NOMO-1 treated with dmso at 0.1 percent for 144 hours (cell line): Measurements from ENCODE around the gene DNAJC6.
"Not testable (repeated sequence)": the region's sequence is repeated elsewhere in the genome, so short reads cannot be mapped to it uniquely, and the experiment has no call there.

Experiments used
- DNase-seq: peaks from one replicate; lab custom pipeline; 2025; ENCODE audit not compliant: unreplicated experiment; lab: John Stamatoyannopoulos, UW

DNAJC6 gene

DNA sequence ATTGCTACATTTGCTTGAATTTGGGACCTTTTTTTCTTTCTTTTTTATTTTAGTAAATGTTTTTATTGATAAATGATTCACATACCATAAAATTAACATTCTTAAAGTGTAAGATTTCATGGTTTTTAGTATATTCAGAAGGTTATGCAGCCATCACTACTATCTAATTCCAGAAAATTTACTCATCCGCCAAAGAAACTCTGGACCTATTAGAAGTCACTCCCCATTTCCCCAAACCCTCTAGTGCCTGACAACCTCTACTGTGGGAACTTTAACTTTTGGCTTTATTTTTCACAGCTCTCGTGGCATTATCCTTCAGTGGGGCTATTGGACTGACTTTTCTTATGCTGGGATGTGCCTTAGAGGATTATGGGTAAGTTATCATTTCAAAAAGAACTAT lies 115.7 kb downstream of the DNAJC6 start:
- DNase-seq = no peak

DNA sequence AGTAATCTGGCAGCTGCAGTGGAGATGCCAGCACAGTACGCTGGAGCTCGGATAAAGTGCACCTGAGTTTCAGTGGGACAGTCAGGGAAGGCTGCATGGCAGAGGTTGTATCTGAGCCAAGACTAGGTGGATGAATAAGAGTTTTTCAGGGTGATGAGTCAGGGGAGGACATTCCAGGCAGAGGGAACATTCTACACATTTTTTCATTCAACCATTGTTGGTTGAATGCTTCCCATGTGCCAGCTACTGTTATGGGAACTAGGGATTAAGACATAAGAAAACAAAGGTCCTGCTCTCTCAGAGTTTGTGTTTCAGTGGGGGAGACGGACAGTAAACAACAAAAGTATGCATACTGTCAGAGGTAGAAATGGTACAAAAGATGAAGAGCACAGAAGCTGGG lies 116.4 kb downstream of the DNAJC6 start:
- DNase-seq = no peak

DNA sequence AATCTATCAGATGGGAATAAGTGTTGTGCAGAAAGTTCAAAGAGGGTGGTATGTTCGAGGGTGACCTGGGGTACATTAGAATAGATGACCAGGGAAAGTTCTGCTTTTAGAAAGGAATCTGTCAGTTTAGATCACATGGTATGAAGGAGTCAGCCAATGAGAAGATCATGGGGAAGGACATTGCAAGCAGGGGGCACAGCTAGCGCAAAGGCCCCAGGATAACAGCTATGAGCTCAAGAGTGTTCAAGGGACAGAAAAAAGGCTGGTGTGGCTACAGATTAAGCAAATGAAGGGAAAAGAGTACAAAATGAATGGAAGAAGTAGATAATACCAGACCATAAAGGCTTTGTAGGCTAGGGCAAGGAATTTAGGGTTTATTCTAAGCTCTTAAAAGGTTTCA lies 119.7 kb downstream of the DNAJC6 start:
- no peak for DNase-seq

DNA sequence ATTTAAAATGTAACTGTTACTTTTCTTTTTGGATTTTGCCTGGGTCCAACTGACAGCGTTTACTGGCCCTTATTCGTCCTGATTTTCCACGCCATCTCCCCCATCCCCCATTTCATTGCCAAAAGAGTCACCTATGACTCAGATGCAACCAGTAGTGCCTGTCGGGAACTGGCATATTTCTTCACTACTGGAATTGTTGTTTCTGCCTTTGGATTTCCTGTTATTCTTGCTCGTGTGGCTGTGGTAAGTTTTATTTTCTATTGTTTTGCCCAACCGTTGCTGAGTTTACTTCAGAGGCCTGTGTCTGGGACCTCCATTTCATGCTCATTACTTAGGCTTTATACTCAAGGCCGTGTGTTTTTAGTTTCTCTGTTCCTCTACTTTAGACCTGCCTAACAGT lies 120.5 kb downstream of the DNAJC6 start:
- DNase-seq = no peak

DNA sequence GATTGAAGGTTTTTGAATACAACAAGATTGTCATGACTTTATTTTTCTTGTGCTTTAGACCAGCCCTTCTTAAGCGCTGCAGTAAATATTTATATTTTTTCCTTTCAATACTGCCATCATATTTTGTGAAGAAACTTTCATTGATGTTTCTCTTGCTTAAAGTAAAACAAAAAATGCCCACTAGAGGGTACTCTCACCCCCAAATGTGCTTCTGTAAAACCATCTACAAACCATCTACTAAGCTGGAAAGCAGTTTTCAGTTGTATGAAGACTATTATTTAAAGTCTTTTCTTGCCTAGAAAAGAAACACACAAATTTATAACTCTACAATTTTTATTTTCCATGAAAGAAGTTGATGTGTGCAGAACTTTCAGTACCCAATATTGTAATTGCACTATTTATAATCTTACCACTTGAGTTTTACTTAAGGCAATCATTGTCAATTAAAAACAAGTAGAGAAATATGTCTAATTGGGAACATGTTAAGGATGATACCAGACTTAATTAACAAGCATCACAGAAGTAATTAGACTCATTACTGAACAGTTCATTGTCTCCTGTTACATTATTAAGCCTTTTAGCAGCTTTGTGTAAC lies 121.9 kb downstream of the DNAJC6 start:
- DNase-seq = no peak

DNA sequence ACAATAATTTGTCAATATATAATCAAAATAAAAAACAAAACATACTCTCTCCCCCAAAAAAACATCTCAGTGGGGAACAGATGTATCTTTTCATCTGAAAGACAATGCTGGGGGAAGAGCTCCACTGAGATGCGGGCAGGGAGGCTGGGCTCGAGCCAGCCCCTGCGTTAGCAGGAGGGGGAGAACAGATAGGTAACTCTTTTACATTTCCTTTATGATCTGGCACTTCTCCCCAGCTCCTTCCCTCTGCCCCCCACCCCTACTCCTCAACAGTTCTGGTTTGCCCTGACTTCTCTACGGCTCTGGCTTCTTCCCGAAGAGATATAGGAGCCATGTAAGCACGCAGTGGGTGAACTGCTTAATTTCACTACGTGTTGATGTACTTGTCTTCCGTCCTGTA lies 123.6 kb downstream of the DNAJC6 start:
- DNase-seq = no peak

DNA sequence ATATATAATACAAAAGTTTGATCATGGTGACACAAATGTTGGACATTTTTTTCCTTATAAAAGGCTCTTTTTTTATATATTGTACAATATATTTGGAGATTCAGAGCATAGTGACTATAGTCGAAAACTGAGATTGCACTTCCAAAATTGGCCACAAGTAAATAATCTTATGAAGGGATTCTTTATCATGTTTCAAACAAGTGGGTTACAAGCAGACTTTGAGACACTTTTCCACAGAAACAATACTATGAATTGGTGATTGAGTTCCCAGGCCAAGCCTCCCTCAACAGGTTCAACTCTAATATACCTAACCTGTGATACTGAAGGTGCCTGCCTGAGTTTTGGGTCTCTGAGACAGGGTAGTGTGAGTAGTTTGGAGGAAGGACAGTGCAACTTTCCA lies 124.9 kb downstream of the DNAJC6 start:
- no peak for DNase-seq

DNA sequence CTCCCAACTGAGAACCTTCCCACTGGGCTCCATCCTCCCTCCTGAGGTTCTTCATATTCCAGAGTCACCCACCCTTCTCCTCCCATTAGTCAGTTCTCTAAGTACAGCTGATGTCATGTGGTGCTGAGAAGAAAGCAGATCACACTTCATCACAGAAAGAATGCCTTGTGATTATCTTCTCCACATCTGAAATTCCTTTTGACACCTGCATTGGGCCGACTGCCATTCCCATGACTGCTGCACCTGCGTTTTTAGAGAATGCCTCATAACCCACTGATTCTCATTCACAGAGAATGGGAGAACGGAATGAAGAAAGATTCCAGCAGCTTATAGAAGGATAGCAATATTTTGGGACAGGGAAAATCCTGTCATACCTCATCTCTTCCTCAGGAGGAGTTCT lies 125.4 kb downstream of the DNAJC6 start:
- no peak for DNase-seq

DNA sequence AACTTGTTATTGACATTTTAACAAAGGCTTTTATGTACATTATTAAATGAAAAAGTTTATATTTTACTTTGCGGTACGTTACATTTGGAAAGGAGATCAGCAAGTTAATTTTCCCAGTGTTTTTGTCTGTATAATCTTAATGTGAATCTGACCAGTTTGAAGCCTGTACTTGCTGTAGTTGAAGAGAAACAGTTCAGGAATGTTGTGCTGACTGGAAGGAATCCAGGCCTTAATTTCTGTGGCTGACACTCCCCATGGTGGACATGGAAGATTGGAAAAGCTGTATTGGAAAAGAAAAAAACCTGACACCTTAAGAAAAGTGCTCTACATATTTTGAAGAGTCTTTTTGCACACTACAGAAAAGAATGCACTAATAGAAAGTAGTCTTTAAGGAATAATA lies 126.6 kb downstream of the DNAJC6 start:
- no peak for DNase-seq

DNA sequence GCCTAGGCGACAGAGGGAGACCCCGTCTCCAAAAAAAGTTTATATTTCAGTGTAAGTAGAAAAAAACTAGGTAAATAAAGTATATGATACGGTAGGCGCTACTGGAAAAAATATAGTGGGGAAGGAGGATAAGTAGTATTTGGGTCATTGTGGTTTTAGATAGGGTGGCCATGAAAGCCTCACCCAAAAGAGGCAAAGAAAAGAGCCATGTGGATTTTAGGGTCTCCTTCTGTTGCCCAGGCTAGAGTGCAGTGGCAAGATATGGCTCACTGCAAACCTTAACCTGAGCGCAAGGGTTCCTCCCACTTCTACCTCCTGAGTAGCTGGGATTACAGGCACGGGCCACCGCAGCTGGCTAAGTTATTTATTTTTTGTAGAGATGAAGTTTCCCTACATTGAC lies 128.3 kb downstream of the DNAJC6 start:
- DNase-seq = no peak

DNA sequence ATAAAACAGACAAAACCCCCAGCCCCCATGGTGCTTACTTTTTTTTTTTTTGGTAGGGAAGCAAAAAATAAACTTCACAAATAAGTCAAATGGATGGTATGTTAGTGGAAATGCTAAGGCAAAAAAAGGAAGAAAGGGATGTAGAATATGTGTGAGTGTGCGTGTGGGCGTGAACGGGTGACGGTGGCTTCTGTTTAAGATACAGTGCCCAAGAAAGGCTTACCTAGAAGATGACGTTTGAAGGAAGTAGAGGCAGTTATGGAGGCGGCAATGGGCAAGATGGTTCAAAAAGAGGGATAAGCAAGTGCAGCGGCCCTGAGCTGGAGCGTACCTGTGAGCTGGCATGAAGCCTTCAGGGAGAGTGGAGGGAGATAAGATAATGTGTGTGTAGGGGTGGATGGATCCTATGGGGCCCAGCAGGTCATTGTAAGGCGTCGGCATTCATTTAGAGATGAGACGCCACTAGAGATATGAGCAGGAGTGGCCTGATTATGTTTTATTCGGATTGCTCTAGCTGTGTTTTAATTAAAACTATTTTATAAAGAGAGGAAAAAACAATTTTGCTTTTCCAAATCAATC lies 131.1 kb downstream of the DNAJC6 start:
- DNase-seq = no peak

DNA sequence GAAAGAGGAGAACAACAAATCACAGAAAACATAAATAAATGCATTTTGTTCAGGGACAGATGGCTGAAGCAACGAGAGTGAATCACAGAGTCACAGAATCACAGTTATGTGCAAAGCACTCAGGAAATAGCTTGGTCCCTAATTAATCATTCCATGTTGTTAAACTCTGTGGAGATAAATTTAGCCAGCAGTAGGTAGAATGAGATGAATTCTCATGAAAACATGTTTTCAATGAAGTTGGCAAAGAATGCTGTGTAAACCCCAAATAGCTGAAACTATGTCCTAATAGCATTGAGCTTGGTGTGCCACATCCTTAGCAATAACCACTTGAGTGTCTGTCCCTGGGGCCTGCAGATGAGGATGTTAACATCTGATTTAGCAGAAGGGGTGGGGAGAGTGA lies 131.6 kb downstream of the DNAJC6 start:
- DNase-seq = no peak

DNA sequence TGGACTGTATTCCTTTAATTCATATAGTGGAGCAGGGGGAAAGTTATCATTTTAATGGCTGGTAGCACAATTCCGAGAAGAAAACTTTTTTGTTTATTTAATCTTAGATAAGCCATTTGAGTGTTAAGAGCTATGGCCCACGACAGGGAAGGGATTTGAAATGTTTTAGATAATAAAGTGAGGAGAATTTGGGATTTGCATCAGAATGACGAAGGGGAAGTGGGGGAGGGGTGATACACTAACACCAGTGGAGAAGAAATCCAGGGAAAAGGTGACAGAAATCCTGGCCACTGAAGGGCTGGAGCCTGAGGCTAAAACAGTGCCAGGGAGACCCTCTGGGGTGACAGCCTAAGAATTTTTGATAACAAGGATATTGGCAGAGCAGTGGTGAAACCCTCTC lies 132.1 kb downstream of the DNAJC6 start:
- no peak for DNase-seq

DNA sequence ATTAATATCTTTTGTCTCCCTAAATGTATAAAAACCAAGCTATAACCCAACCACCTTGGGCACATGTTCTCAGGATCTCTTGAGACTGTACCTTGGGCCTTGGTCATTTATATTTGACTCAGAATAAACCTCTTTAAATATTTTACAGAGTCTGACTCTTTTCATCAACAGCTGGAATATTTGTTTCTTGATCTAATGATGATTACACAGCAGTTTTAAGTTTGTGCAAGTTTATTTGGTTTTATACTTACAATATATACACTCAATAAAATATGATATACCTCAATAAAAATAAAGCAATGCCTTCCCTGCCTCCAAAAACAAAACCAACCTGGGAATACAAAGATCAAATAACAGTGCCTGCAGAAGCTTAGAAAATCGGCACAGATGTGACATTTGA lies 133.1 kb downstream of the DNAJC6 start:
- no peak for DNase-seq

DNA sequence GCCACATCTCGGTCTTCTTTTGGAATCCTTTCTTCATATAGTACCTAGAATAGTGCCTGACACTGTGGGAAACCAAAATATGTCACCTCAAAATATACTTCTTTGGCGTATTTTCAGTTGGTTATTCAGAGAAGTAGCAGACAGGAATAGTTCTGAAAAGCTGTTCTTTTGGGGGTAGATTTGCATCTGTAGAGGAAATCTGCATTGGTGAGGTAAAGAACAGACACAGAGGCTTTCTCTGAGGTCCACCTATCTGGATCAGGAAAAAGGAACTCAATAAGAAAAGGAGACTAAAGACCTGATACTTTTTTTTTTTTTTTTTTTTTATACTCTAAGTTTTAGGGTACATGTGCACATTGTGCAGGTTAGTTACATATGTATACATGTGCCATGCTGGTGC lies 134.3 kb downstream of the DNAJC6 start:
- DNase-seq = no peak

DNA sequence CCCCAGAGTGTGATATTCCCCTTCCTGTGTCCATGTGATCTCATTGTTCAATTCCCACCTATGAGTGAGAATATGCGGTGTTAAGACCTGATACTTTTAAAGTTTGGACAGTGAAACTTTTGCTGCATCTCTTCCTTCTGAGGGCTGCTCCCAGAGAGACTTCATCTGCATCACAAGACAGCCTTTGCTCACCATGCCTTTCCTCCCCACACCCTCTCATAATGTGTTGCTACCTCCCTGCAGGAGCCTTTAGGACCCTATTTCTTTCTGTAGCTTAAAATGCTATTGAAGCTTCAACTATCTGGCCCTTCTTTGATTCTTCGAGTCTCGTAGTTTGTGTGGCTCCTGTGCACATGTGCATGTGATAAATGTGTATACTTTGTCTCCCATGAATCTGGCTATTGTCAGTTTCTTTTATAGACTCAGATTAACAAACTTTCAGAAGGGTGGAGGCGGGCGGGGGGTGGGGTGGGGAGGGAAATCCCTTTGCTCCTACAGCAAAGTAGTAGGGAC lies 134.8 kb downstream of the DNAJC6 start:
- DNase-seq = no peak

DNA sequence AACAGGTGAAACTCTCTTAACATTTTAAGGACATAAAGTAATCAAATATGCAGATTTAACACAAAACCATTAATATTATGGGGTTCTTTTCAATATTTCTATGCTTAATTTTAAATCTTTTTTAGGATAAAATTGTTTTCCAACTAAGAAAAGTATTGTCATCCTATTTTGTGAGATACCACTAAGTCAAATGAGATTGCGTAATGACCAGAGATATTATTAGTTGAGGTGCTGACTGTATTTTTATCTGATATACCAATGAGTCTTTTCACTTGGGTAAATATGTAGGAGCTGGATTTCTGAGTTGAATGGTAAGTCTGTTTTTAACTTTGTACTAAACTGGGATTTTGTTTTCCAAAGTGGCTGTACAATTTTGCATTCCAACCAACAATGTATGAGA lies 136.5 kb downstream of the DNAJC6 start:
- DNase-seq = no peak

DNA sequence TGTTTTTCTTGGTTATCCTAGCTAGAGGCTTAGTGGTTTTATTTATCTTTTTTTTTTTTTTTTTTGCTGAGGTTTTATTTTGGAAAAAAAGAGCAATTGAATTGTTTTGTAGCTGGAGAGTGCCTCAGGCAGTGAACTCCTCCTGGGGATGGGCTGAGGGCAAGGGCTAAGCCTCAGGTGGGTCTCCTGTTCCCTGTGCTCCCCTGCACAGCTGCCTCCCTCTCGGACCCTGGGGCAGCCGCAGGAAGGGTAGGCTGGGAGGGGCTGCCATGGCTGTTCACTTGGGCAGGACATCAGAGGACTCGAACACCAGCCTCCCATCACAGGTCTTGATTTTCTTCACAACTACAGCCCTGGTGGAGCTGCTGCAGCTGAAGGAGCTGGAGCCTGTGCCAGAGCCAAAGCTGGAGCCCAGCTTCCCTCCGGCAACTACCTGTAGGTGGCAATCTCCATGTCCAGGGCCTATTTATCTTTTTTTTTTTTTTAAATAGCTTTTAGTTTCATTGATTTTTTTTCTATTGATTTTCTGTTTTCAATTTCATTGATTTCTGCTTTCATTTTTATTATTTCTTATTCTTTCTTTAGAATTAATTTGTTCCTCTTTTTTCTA lies 140.0 kb downstream of the DNAJC6 start:
- no peak for DNase-seq

DNA sequence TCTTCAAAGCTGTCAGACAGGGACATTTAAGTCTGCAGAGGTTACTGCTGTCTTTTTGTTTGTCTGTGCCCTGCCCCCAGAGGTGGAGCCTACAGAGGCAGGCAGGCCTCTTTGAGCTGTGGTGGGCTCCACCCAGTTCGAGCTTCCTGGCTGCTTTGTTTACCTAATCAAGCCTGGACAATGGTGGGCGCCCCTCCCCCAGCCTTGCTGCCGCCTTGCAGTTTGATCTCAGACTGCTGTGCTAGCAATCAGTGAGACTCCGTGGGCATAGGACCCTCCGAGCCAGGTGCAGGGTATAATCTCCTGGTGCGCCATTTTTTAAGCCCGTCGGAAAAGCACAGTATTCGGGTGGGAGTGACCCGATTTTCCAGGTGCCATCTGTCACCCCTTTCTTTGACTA lies 146.3 kb downstream of the DNAJC6 start:
- not testable (repeated sequence) for DNase-seq

DNA sequence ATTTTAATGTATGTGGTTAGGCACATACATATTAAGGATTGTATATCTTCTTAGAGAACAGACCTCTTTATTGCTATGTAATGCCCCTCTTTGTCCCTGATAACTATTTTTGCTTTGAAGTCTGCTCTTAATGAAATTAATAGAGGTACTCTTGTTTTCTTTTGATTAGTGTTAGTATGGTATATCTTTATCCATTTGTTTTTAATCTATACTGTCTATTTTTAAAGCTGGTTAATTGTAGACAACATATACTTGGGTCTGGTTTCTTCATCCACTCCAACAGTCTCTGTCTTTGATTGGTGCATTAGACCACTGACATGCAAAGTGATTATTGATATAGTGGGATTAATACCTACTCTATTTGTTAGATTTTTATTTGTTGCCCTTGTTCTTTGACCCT lies 147.1 kb downstream of the DNAJC6 start:
- no peak for DNase-seq

DNA sequence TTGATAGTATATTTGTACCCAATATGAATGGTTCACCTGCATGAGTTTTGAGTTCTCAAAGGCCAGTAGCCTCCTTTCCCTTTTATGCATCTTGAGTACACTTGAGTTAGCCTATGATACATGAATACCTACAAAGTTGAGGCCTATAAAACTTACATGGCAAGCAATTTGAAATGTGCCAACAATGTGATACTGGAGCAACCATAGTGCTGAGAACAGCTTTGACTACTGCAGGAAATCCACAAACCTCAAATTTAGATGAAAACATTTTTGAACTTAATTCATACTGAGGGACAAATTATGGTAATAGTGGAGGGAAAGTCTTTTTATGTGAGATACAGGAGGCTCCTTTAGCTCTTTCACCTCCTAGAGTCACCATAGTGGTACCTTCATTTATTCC lies 148.5 kb downstream of the DNAJC6 start:
- no peak for DNase-seq

DNA sequence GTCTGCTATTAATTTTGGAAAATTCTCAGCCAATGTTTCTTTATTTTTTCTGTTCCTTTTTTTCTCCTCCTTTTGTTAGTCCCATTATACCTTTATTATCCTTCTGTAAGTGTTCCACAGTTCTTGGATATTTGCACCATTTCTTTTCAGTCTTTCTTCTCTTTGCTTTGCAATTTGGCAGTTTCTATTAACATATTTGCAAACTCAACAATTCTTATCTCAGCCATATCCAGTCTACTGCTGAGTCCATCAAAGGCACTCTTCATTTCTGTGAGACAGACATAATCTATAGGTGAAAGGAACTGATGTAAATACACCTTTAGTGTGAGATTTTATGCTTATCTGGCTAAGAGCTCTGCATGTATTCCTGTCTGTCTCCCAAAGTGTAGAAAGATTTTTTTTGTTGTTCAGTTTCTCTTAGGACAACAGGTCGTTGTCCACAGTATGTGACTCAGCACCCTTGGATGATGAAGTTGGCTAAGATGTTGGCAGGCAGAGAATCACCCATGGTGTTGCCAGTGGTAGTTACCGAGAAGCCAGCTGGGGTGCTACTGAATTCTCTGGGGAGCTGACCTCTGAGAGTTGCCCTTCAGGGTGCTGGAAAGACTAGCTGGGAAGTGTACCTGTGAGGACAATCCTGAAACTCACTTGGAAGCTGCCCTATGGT lies 149.5 kb downstream of the DNAJC6 start:
- no peak for DNase-seq
